BLaER1 treated with 17β-estradiol and CSF1 and Interleukin-3, amounts not matched to agents 10 nM and 100 nM (cell line): ENCODE data around the gene GCC1.

Source experiments
- H3K27ac ChIP-seq, 11 experiments: shearing (Covaris generic); formaldehyde crosslinking; 2 replicates each; pipeline ENCODE4 v1.8.1; 2022
- H3K27me3 ChIP-seq, 11 experiments: shearing (Covaris generic); formaldehyde crosslinking; 2 replicates each; pipeline ENCODE4 v1.8.1; 2022
- H3K36me3 ChIP-seq, 11 experiments: shearing (Covaris generic); formaldehyde crosslinking; 2 replicates each; pipeline ENCODE4 v1.8.1; 2022
- H3K4me1 ChIP-seq, 10 experiments: shearing (Covaris generic); formaldehyde crosslinking; 2 replicates each; pipeline ENCODE4 v1.8.1; 2022
- H3K4me2 ChIP-seq, 11 experiments: shearing (Covaris generic); formaldehyde crosslinking; 2 replicates each; pipeline ENCODE4 v1.8.1; 2022
- H3K4me3 ChIP-seq, 10 experiments: shearing (Covaris generic); formaldehyde crosslinking; 2 replicates each; pipeline ENCODE4 v1.8.1; 2022
- H3K9ac ChIP-seq, 11 experiments: shearing (Covaris generic); formaldehyde crosslinking; 2 replicates each; pipeline ENCODE4 v1.8.1; 2022
- H3K9me3 ChIP-seq, 11 experiments: shearing (Covaris generic); formaldehyde crosslinking; replicated peaks in 1 of 11; 2 replicates each; pipeline ENCODE4 v1.8.1; 2022
- H4K20me1 ChIP-seq, 11 experiments: shearing (Covaris generic); formaldehyde crosslinking; 2 replicates each; pipeline ENCODE4 v1.8.1; 2022
- Cebpa-rat ChIP-seq, 11 experiments: shearing (Covaris generic); IDR thresholded peaks; 2 replicates each; pipeline ENCODE4 v1.8.1; 2022

The GCC1 gene, protein sequence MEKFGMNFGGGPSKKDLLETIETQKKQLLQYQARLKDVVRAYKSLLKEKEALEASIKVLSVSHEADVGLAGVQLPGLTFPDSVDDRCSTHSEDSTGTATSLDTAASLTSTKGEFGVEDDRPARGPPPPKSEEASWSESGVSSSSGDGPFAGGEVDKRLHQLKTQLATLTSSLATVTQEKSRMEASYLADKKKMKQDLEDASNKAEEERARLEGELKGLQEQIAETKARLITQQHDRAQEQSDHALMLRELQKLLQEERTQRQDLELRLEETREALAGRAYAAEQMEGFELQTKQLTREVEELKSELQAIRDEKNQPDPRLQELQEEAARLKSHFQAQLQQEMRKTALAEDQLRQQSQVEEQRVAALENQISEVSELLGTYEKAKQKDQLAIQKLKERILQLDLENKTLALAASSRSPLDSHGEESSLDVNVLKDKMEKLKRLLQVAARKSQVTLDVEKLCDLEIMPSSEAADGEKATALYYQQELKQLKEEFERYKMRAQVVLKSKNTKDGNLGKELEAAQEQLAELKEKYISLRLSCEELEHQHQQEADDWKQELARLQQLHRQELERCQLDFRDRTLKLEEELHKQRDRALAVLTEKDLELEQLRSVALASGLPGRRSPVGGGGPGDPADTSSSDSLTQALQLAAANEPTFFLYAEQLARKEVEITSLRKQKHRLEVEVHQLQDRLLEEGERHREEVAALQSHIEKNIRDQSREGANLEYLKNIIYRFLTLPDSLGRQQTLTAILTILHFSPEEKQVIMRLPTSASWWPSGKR

DNA sequence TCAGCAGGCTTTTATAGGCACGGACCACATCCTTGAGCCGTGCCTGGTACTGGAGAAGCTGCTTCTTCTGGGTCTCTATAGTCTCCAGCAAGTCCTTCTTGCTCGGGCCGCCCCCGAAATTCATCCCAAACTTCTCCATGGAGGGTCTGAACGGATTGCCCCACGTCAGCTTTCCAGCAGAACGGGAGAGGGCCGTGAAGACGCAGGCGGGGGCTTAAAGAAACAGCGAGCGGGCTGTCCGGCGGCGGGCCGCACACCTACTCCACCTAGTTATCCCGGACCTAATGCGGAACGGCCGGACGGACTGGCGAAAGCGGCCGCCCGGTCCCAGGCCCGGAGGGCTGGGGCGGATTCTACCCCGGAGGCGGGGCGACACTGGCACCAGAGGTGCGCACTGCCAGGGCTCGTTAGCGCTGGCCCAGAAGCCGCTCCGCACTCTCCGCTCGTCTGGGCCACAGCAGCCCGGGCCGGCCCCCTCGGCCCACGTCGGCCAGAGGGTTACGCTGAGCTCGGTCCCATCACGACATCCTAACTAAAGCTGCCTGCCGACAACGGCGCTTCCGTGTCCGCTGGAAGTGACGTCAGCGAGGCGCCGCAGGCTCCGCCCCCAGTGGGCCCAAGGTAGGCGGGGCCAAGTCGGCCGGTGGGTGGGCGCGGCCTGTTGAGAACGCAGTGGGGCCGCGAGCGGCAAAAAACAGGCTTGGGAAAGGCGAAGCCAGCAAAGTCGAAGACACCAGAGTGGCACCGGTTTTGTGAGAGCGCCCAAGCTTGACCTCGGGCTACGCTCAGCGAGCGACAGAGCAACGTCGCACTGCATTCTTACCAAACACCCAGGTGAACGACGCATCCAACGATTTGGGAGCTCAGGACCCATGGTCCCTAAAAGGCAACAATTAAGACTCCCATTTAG is at the start of gene GCC1:
TSS of gene GCC1 (minus strand) at position 553 of the 910 bp plus-strand sequence. CDS start at position 139, 414 bp downstream.
- no peak for TF ChIP-seq Cebpa-rat (IDR thresholded peaks at IDR 0.05)
- peak within 1 kb of the TSS; percentile 83 to 91 (median 84) for H3K27ac ChIP-seq
- peaks cover 31 to 45% (median 41%) of the 10 kb centered on the region in 11 experiments for H3K36me3 ChIP-seq
- peak within 1 kb of the TSS; percentile 94 to 100 (median 99) for H3K4me2 ChIP-seq
- H3K4me3 ChIP-seq = peak within 1 kb of the TSS; percentile 85 to 98 (median 94)
- peak within 1 kb of the TSS; percentile 84 to 94 (median 90) for H3K9ac ChIP-seq
- H3K4me1 ChIP-seq = peaks cover 58 to 73% (median 69%) of the 10 kb centered on the region in 10 experiments
- H4K20me1 ChIP-seq = peaks cover 45 to 62% (median 52%) of the 10 kb centered on the region in 11 experiments; a peak in 21 of 22 replicates
- no peaks in the 10 kb centered on the region for H3K9me3 ChIP-seq
- no peaks in the 10 kb centered on the region for H3K27me3 ChIP-seq

DNA sequence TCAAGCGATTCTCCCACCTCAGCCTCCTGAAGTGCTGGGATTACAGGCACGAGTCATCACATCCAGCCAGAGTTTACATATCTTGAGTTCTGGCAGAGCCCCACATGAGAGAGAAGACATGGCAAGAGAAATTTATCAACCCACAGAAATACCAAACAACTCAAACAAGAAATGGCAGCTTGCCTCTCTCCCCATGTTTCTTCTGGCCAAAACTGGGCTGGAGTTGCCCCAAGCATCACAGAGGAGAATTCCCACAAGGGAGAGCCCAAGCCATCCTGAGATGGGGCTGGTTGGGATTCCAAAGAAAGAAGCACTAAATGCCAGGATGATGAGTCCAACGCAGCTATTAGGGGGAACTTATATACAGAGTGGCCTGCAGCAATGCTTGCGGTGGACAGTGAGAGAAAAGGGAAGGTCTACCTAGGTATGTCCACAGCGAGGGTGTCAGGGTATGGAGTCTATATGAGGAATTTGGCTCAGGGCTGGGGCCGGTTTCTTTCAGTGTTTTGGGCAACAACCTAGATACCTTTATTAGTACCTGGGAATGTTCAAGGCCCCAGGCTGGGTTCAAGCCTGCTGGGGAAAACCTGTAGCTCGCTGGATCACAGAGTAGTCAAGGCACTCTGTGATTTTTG is 47.0 kb upstream of the GCC1 start:
- Histone ChIP-seq H3K36me3 (no peaks in the 10 kb centered on the region), H3K9ac (no peak overlapping the region), H3K27me3 (no peaks in the 10 kb centered on the region), H4K20me1 (no peaks in the 10 kb centered on the region), H3K4me3 (no peak overlapping the region), H3K27ac (no peak overlapping the region), H3K9me3 (peaks cover 8 to 26% (median 15%) of the 10 kb centered on the region in 11 experiments; a peak in 20 of 22 replicates), H3K4me2 (no peak overlapping the region), H3K4me1 (peaks cover 0 to 20% (median 7%) of the 10 kb centered on the region in 10 experiments; a peak in 13 of 20 replicates)
- no peak for TF ChIP-seq Cebpa-rat (IDR thresholded peaks at IDR 0.05)

DNA sequence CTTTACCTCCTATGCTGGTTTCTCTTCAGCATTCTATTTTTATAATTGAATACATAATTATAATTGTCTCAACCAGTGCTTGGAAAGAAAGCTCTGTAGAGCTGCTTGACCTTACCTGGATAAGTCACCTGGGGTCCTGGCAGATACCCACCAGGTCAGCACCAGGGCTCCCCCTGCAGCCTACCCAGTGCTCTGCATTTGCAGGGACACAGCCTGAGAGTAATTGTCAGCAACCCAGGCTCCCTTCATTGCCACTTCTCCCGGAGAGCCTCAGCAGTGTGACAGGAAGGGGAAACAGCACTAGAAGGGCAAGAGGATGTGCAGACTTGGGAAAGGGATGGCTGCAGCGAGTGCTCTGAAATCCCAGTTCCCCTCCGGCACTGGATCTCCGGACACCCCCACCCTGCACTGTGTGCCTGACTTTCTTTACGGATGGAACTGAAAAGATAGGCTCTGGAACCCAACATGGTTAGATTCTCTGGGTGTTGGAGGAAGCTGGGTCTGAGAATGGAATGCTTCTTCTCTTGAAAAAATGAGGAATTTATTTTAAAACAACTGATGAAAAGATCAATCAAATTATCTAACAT is 44.0 kb upstream of the GCC1 start:
- H4K20me1 ChIP-seq = no peaks in the 10 kb centered on the region
- TF ChIP-seq Cebpa-rat (IDR thresholded peaks at IDR 0.05) = no peak
- no peaks in the 10 kb centered on the region for H3K27me3 ChIP-seq
- no peak overlapping the region for H3K4me2 ChIP-seq
- no peak overlapping the region for H3K27ac ChIP-seq
- H3K4me1 ChIP-seq = peaks cover 0 to 4% (median 0%) of the 10 kb centered on the region in 10 experiments; a peak in 6 of 20 replicates
- no peak overlapping the region for H3K9ac ChIP-seq
- H3K9me3 ChIP-seq = peaks cover 8 to 25% (median 13%) of the 10 kb centered on the region in 11 experiments; a peak in 20 of 22 replicates
- H3K36me3 ChIP-seq = no peaks in the 10 kb centered on the region
- no peak overlapping the region for H3K4me3 ChIP-seq

DNA sequence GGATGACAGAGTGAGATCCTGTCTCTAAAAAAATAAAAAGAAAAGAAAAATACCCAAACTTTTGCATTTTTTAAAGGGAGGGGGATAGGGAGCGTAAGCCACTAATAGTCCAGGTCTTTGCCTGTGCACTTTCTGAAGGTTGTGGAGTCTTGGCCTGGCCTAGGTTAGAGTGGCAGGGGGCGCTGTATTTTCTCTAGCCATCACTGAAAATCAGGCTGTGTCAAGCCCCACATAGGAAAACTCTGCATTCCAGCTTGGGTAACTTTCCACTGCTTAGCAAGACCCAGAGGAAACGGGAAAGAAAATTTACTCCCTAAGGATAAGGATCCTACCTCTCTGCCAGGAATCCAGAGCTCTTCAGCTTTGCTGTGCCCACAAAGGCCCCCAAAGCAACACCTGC is 43.0 kb upstream of the GCC1 start:
- H3K4me2 ChIP-seq = no peak overlapping the region
- peaks cover under 1 to 15% (median 4%) of the 10 kb centered on the region in 11 experiments; a peak in 18 of 22 replicates for H3K9me3 ChIP-seq
- H3K27me3 ChIP-seq = no peaks in the 10 kb centered on the region
- H3K36me3 ChIP-seq = no peaks in the 10 kb centered on the region
- H3K9ac ChIP-seq = no peak overlapping the region
- no peak overlapping the region for H3K4me3 ChIP-seq
- no peaks in the 10 kb centered on the region for H3K4me1 ChIP-seq
- TF ChIP-seq Cebpa-rat (IDR thresholded peaks at IDR 0.05) = no peak
- H3K27ac ChIP-seq = no peak overlapping the region
- no peaks in the 10 kb centered on the region for H4K20me1 ChIP-seq

DNA sequence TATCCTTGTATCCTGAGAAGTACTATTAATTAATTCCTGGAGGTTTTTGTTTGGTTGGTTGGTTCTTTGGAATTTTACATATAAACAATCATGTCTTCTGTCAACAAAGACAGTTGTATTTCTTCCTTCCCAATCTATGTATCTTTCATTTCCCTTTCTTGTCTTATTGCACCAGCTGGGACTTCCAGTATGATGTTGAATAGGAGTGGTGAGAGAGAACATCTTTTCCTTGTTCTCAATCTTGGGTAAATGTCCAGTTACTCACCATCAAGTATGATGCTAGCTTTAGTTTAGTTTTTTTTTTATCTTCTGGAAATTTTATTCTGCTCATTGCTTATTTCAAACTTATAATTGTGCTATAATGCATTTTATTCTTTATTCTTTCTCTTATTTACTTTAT is 39.9 kb upstream of the GCC1 start:
- TF ChIP-seq Cebpa-rat (IDR thresholded peaks at IDR 0.05) = no peak

DNA sequence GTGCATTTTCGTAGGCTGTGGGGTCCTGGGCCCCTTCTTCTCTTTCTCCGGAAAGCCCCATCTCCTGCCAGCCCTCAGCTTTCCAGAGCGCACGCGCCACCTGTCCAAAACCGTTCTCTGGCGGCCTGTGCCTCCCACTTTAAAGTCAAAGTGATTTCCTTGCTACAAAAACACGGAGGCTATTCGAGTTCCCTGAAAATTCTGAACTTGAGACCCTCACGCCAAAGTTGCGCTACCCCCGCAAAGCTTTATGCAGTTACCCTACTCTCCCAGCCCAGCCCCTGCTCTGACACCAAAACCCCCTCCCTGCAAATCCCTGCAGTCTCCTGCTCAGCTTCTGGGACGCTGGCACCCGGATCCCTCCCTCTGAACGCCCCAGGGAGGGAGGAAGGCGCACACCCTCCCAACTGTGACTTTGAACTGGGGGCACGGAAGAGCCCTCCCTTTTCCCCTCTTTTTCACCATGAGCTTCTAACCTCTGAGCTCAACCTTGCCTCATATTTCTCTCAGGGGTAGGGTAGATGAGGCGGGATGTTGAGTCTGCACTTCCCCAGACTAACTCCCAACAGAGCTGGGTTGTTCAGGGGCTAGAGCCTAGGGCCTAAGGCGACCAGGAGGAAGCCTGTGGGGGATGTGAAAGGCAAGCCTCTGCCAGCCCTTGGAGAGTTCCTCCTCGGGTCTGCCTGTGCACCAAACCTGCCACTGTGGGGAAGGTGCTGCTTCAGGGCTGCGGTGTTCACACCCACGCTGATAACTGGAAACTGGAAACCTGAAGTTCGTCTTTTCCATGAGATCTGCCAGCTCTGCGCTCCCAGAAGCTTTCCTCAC is 35.2 kb upstream of the GCC1 start:
- peaks cover 0 to 7% (median 0%) of the 10 kb centered on the region in 10 experiments; a peak in 4 of 20 replicates for H3K4me1 ChIP-seq
- TF ChIP-seq Cebpa-rat (IDR thresholded peaks at IDR 0.05) = no peak
- H3K27ac ChIP-seq = no peak overlapping the region
- H3K4me3 ChIP-seq = no peak overlapping the region
- no peak overlapping the region for H3K9ac ChIP-seq
- H3K27me3 ChIP-seq = no peaks in the 10 kb centered on the region; a peak in 1 of 22 replicates
- peaks cover 0 to 5% (median 0%) of the 10 kb centered on the region in 11 experiments; a peak in 1 of 22 replicates for H3K9me3 ChIP-seq
- H3K36me3 ChIP-seq = no peaks in the 10 kb centered on the region
- peak overlapping the region in 9 of 11 experiments; percentile 3 to 55 (median 25); a peak in 8 of 22 replicates for H3K4me2 ChIP-seq
- no peaks in the 10 kb centered on the region for H4K20me1 ChIP-seq

More for the DNA sequence above, 39.9 kb upstream of the GCC1 start:
- Histone ChIP-seq H3K27ac (no peak overlapping the region), H3K9ac (no peak overlapping the region), H3K4me1 (peaks cover 0 to 7% (median 0%) of the 10 kb centered on the region in 10 experiments; a peak in 4 of 20 replicates), H3K9me3 (peaks cover 0 to 5% (median 0%) of the 10 kb centered on the region in 11 experiments; a peak in 1 of 22 replicates), H4K20me1 (no peaks in the 10 kb centered on the region), H3K4me3 (no peak overlapping the region), H3K36me3 (no peaks in the 10 kb centered on the region), H3K27me3 (no peaks in the 10 kb centered on the region; a peak in 1 of 22 replicates), H3K4me2 (no peak overlapping the region)

DNA sequence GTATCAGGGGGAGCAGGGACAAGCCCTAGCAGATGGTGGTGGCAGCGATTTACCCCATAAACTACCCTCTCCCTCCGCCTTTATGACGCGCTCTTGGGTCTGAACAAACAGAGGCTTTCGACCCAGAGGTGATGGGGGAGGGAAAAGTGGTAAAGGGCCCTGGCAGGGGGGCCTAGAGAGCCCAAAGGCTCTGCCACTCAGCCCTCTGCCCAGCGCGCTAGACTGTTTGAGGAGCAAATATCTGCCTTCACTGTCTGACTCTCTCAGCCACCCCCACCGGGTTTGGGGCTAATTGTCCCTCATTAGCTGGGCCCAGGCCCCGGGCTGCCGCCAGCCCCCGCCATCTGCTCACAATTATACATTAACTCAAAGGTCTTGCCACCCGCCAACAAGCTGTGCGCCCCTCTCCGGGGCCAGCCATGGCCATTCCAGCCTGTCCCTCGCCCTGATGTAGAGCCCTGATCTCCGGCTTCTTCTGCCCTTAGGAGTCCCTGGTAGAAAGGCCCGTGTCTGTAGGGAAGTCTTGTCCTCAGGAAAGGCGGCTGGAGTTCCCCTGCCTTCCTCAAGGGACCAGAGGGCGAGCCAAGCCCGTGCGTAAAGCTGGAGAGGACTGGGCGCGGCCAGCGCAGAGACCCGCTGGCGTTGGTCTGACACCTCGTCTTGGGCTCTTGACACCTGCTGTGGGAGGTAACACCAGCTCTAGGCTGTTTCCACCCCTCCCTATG is 34.4 kb upstream of the GCC1 start:
- Histone ChIP-seq H3K4me2 (no peak overlapping the region), H3K27me3 (no peaks in the 10 kb centered on the region; a peak in 1 of 22 replicates), H3K4me1 (peaks cover 0 to 7% (median 0%) of the 10 kb centered on the region in 10 experiments; a peak in 4 of 20 replicates), H3K9ac (no peak overlapping the region), H3K9me3 (no peaks in the 10 kb centered on the region), H4K20me1 (no peaks in the 10 kb centered on the region), H3K36me3 (no peaks in the 10 kb centered on the region), H3K27ac (no peak overlapping the region), H3K4me3 (no peak overlapping the region)
- no peak for TF ChIP-seq Cebpa-rat (IDR thresholded peaks at IDR 0.05)
